Keratinocyte (primary cell): Measurements from ENCODE around the gene ABCD2. TPM values are rescaled to one million over a fixed set of nuclear protein-coding genes. Genes with fewer than 3 reads are reported as not detected.

Experiments used
- DNase-seq: peaks from one replicate; pipeline ENCODE4 v3.0.0-alpha.2; 2011; ENCODE audit warnings: low read depth, missing footprints, low spot score
- FAIRE-seq: peaks from 2 replicates; lab custom pipeline; 2011; peaks lifted over from hg19 to GRCh38; lab: Jason Lieb, UNC
- H2AFZ ChIP-seq: 2 replicates; pipeline ENCODE4 v1.6.0; 2012; ENCODE audit warnings: low read length, control low read depth, inconsistent platforms; ENCODE audit not compliant: control insufficient read depth
- H3K27ac ChIP-seq: 2 replicates; pipeline ENCODE4 v1.5.1; 2011; ENCODE audit warnings: low read length; ENCODE audit not compliant: control insufficient read depth, insufficient read depth
- H3K27me3 ChIP-seq: 3 replicates; pipeline ENCODE4 v1.6.0; 2011; ENCODE audit warnings: low read length; ENCODE audit not compliant: control insufficient read depth, insufficient read depth; ENCODE audit errors: extremely low read depth
- H3K36me3 ChIP-seq, 2 experiments: 2 replicates in 1 of 2; 3 replicates in 1 of 2; pipeline ENCODE4 v1.5.1; 2011; ENCODE audit warnings: low read length in 2 of 2, mild to moderate bottlenecking in 1 of 2; ENCODE audit not compliant: control insufficient read depth in 2 of 2, insufficient read depth in 2 of 2; ENCODE audit errors: extremely low read depth in 1 of 2
- H3K4me1 ChIP-seq: 3 replicates; pipeline ENCODE4 v1.5.1; 2011; ENCODE audit warnings: low read length; ENCODE audit not compliant: control insufficient read depth, insufficient read depth; ENCODE audit errors: extremely low read depth
- H3K4me2 ChIP-seq: 3 replicates; pipeline ENCODE4 v1.6.0; 2011; ENCODE audit warnings: low read depth, low read length; ENCODE audit not compliant: control insufficient read depth, insufficient read depth; ENCODE audit errors: extremely low read depth
- H3K4me3 ChIP-seq, 3 experiments: fragments of 200-600 bp in 1 of 3; sonication (generic) in 1 of 3; 2 replicates in 2 of 3; 3 replicates in 1 of 3; pipeline ENCODE4 v1.5.1; 2011 to 2016; ENCODE audit warnings: low read length in 3 of 3, mild to moderate bottlenecking in 3 of 3, control low read depth in 2 of 3, inconsistent platforms in 1 of 3, low read depth in 1 of 3, mixed read lengths in 1 of 3, mixed run types in 1 of 3, moderate library complexity in 1 of 3; ENCODE audit not compliant: control insufficient read depth in 2 of 3, insufficient read depth in 2 of 3; ENCODE audit errors: extremely low read depth in 1 of 3
- H3K79me2 ChIP-seq: 2 replicates; pipeline ENCODE4 v1.6.0; 2012; ENCODE audit warnings: low read length; ENCODE audit not compliant: control insufficient read depth, insufficient read depth
- H3K9ac ChIP-seq: 3 replicates; pipeline ENCODE4 v1.6.0; 2011; ENCODE audit warnings: low read length; ENCODE audit not compliant: control insufficient read depth, insufficient read depth; ENCODE audit errors: extremely low read depth
- H3K9me1 ChIP-seq: 3 replicates; pipeline ENCODE4 v1.6.0; 2011; ENCODE audit warnings: low read length; ENCODE audit not compliant: control insufficient read depth, insufficient read depth; ENCODE audit errors: extremely low read depth
- H3K9me3 ChIP-seq: 2 replicates; pipeline ENCODE4 v1.5.1; 2012; ENCODE audit warnings: low read depth, low read length; ENCODE audit not compliant: control insufficient read depth
- H4K20me1 ChIP-seq: 3 replicates; pipeline ENCODE4 v1.6.0; 2011; ENCODE audit warnings: low read length; ENCODE audit not compliant: control insufficient read depth, insufficient read depth; ENCODE audit errors: extremely low read depth
- EZH2 ChIP-seq: IDR thresholded peaks from one replicate; pipeline ENCODE4 v1.6.1; 2012; ENCODE audit warnings: inconsistent platforms, mild to moderate bottlenecking, low read length, moderate library complexity
- dilution Hi-C: fragments of 300-500 bp; cut with MboI; formaldehyde crosslinking; loops from one replicate; pipeline ENCODE4 v1.7.0; 2020; ENCODE audit warnings: low sequenced_read_pairs; ENCODE audit not compliant: extremely low pct_ligation_motif_present
- polyA plus RNA-seq, 5 experiments: library from polyadenylated mRNA; depleted of rRNA in 3 of 5; stranded (reverse) in 3 of 5; stranded (forward) in 1 of 5; unstranded in 1 of 5; fragments of >200 nt; gene quantifications; 1 replicate in 1 of 5; 2 replicates in 3 of 5; 3 replicates in 1 of 5; pipeline versions ENCODE4 v1.2.1 to v1.2.3, GENCODE V29; 2011 to 2012; ENCODE audit warnings: missing spikeins in 2 of 5, low read depth in 1 of 5, low replicate concordance in 1 of 5
- TF ChIP-seq, protein P1 (sequence below), 3 experiments: IDR thresholded peaks in 1 of 3; conservative IDR thresholded peaks in 1 of 3; optimal IDR thresholded peaks in 1 of 3; 2 replicates in 2 of 3; 3 replicates in 1 of 3; pipeline versions ENCODE3 to v1.5.1; 2011; ENCODE audit warnings: low read length in 3 of 3, mild to moderate bottlenecking in 3 of 3, moderate library complexity in 2 of 3, control low read depth in 1 of 3, inconsistent platforms in 1 of 3; ENCODE audit not compliant: insufficient read depth in 2 of 3; ENCODE audit errors: extremely low read depth in 1 of 3

Gene ABCD2
- polyA plus RNA-seq, 1 donor (not counting 4 experiments of a cell fraction or from before 2014, with no cell fraction given), result 0.03 TPM

DNA sequence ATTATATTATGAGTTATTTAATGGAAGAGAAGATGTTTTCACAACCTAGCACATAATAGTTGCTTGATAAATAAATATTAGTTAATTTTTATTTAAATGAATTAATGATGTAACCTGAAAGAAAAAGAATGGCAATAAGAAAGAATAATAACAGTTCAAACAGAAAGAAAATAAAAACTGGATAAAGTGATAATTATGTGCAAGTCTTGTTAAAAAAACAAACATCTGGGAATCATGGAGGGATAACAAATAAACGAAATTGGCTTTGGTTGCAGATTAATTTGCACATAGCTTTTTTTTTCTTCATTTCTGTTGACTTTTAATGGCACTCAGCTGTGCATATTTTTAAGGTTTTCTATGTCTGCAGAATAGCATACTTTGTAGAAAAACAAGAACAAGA lies 23.4 kb upstream of the ABCD2 start:
- Histone ChIP-seq H3K27me3 (no peaks in the 10 kb centered on the region), H3K4me3 (no peak overlapping the region), H3K27ac (no peak overlapping the region), H2AFZ (no peak overlapping the region), H3K79me2 (no peaks in the 10 kb centered on the region), H3K36me3 (no peaks in the 10 kb centered on the region), H3K4me1 (no peaks in the 10 kb centered on the region), H4K20me1 (no peaks in the 10 kb centered on the region), H3K9ac (no peak overlapping the region), H3K9me3 (no peaks in the 10 kb centered on the region), H3K4me2 (no peak overlapping the region), H3K9me1 (no peaks in the 10 kb centered on the region)
- TF ChIP-seq, protein P1, sequence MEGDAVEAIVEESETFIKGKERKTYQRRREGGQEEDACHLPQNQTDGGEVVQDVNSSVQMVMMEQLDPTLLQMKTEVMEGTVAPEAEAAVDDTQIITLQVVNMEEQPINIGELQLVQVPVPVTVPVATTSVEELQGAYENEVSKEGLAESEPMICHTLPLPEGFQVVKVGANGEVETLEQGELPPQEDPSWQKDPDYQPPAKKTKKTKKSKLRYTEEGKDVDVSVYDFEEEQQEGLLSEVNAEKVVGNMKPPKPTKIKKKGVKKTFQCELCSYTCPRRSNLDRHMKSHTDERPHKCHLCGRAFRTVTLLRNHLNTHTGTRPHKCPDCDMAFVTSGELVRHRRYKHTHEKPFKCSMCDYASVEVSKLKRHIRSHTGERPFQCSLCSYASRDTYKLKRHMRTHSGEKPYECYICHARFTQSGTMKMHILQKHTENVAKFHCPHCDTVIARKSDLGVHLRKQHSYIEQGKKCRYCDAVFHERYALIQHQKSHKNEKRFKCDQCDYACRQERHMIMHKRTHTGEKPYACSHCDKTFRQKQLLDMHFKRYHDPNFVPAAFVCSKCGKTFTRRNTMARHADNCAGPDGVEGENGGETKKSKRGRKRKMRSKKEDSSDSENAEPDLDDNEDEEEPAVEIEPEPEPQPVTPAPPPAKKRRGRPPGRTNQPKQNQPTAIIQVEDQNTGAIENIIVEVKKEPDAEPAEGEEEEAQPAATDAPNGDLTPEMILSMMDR (optimal IDR thresholded peaks at IDR 0.05 in 1 of 3, IDR thresholded peaks at IDR 0.05 in 1 of 3, conservative IDR thresholded peaks at IDR 0.05 in 1 of 3; ENCODE audit: extremely low read depth in 1 of 3, insufficient read depth in 2 of 3, low read length in 3 of 3), result no peak
- no peak for TF ChIP-seq EZH2
- no peak for DNase-seq
- no peak for FAIRE-seq
- dilution Hi-C loops, result no loop called here

DNA sequence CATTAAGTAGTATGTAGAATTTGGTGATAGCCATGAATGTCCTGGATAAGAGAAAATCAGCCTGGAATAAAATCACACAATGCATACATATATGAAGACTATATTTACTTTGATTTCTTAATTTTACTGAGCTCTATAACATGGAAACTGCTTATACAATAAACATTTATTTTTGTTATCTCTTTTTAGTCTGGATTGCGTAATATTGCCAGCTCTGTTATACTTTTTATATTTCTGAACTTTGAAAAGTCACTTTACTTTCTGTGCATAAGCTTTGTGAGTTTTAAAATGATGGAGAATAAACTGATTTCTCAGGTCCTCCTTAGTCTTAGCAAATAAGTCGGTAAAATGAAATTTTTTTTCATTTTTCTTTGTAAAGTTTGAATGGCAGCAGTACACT lies 19.2 kb upstream of the ABCD2 start:
- FAIRE-seq, result no peak
- dilution Hi-C loops, result no loop called here
- no peaks in the 10 kb centered on the region for H3K4me1 ChIP-seq
- H3K9me1 ChIP-seq, result no peaks in the 10 kb centered on the region
- no peak overlapping the region for H3K27ac ChIP-seq
- no peak for DNase-seq
- no peak overlapping the region for H3K9ac ChIP-seq
- TF ChIP-seq, protein P1 (optimal IDR thresholded peaks at IDR 0.05 in 1 of 3, IDR thresholded peaks at IDR 0.05 in 1 of 3, conservative IDR thresholded peaks at IDR 0.05 in 1 of 3; ENCODE audit: extremely low read depth in 1 of 3, insufficient read depth in 2 of 3, low read length in 3 of 3), result no peak
- no peak for TF ChIP-seq EZH2
- no peaks in the 10 kb centered on the region for H3K36me3 ChIP-seq
- no peaks in the 10 kb centered on the region for H4K20me1 ChIP-seq
- no peak overlapping the region for H3K4me3 ChIP-seq
- H3K9me3 ChIP-seq, result no peaks in the 10 kb centered on the region
- H3K27me3 ChIP-seq, result no peaks in the 10 kb centered on the region
- H3K79me2 ChIP-seq, result no peaks in the 10 kb centered on the region
- no peak overlapping the region for H2AFZ ChIP-seq
- no peak overlapping the region for H3K4me2 ChIP-seq
